Esophagus muscularis mucosa (tissue), 4 donors: ENCODE results near the gene CD1E. TPM values are rescaled to one million over a fixed set of nuclear protein-coding genes. Genes with fewer than 3 reads are reported as not detected.

Experiments used
- DNase-seq: peaks from one replicate; pipeline ENCODE4 v3.0.0-alpha.2; 2017; ENCODE audit errors: extremely low spot score
- H3K27ac ChIP-seq, 4 donors: fragments of 200-600 bp; sonication (generic); replicated peaks in 1 of 4; 1 replicate in 3 of 4; 2 replicates in 1 of 4; pipeline ENCODE4 v1.5.1; 2016 to 2019; ENCODE audit warnings: mild to moderate bottlenecking in 1 of 4
- H3K27me3 ChIP-seq, 4 donors: fragments of 200-600 bp; sonication (generic); one replicate each; pipeline versions ENCODE4 v1.5.1 to v1.6.0; 2016 to 2019
- H3K36me3 ChIP-seq, 4 donors: fragments of 200-600 bp; sonication (generic); one replicate each; pipeline ENCODE4 v1.5.1; 2016 to 2019
- H3K4me1 ChIP-seq, 4 donors: fragments of 200-600 bp; sonication (generic); one replicate each; pipeline ENCODE4 v1.5.1; 2016 to 2019
- H3K4me3 ChIP-seq, 4 donors: fragments of 200-600 bp; sonication (generic); 1 replicate in 2 of 4; 2 replicates in 2 of 4; pipeline ENCODE4 v1.5.1; 2016 to 2019; ENCODE audit warnings: mild to moderate bottlenecking in 4 of 4, moderate library complexity in 1 of 4
- H3K9me3 ChIP-seq, 4 donors: fragments of 200-600 bp; sonication (generic); 1 replicate in 3 of 4; 2 replicates in 1 of 4; pipeline ENCODE4 v1.5.1; 2016 to 2019
- CTCF ChIP-seq, 3 experiments: fragments of 200-600 bp in 2 of 3; fragments of 450-650 bp in 1 of 3; sonication (generic) in 2 of 3; IDR thresholded peaks; one replicate each; pipeline ENCODE4 v1.5.1; 2017 to 2019; ENCODE audit warnings: antibody characterized with exemption in 3 of 3, mild to moderate bottlenecking in 2 of 3, moderate library complexity in 1 of 3
- EP300 ChIP-seq: sonication (generic); formaldehyde crosslinking; IDR thresholded peaks from one replicate; pipeline ENCODE4 v1.6.1; 2017; ENCODE audit warnings: antibody characterized with exemption
- POLR2A ChIP-seq: fragments of 450-650 bp; IDR thresholded peaks from one replicate; pipeline ENCODE4 v1.6.1; 2017; ENCODE audit warnings: antibody characterized with exemption, moderate library complexity, mild to moderate bottlenecking, low read depth
- POLR2AphosphoS5 ChIP-seq, 2 donors: sonication (generic); formaldehyde crosslinking; IDR thresholded peaks; one replicate each; pipeline ENCODE4 v1.6.1; 2017; ENCODE audit warnings: antibody characterized with exemption in 2 of 2
- WGBS: methylation state at CpG from one replicate; pipeline ENCODE4 v1.1.5; 2018; 5-methylcytosine and 5-hydroxymethylcytosine counted together
- intact Hi-C: fragments of 100-400 bp; cut with DNase I; formaldehyde crosslinking; loops from one replicate; pipeline ENCODE4 v1.15.1; 2023
- total RNA-seq, 4 donors: library from RNA; depleted of rRNA; stranded (reverse); fragments of >200 nt; gene quantifications; one replicate each; pipeline versions ENCODE4 v1.1.0 to v1.2.1, GENCODE V29; 2016

The CD1E gene
- total RNA-seq, 4 donors from 2014 or later = 0.23 to 0.99 TPM; not detected in 2

GRCh38 chr1:158324395-158324794 lies 29.3 kb upstream of the CD1E start:
- H3K27ac ChIP-seq = no peak overlapping the region
- intact Hi-C loops = no loop called here
- peaks cover 0 to 14% (median 3%) of the 10 kb centered on the region in 4 donors for H3K9me3 ChIP-seq
- H3K4me3 ChIP-seq = no peak overlapping the region
- WGBS = 73% methylated on average over 4 of the region's 4 CpGs
- no peaks in the 10 kb centered on the region for H3K4me1 ChIP-seq
- no peaks in the 10 kb centered on the region for H3K36me3 ChIP-seq
- no peaks in the 10 kb centered on the region for H3K27me3 ChIP-seq
- no peak for TF ChIP-seq POLR2AphosphoS5 (IDR thresholded peaks at IDR 0.05)
- TF ChIP-seq POLR2A = no peak
- TF ChIP-seq EP300 = no peak
- no peak for TF ChIP-seq CTCF (IDR thresholded peaks at IDR 0.05)
- DNase-seq = no peak

- Histone ChIP-seq H3K4me3 (no peak overlapping the region), H3K9me3 (peaks cover 0 to 14% (median 3%) of the 10 kb centered on the region in 4 donors), H3K4me1 (no peaks in the 10 kb centered on the region), H3K36me3 (no peaks in the 10 kb centered on the region), H3K27me3 (no peaks in the 10 kb centered on the region), H3K27ac (no peak overlapping the region)
- intact Hi-C loops = no loop called here
- no peak for DNase-seq
- no peak for TF ChIP-seq EP300
- no peak for TF ChIP-seq CTCF (IDR thresholded peaks at IDR 0.05)
- TF ChIP-seq POLR2A = no peak
- TF ChIP-seq POLR2AphosphoS5 (IDR thresholded peaks at IDR 0.05) = no peak
Observed at GRCh38 chr1:158327481-158327880, 26.2 kb upstream of the CD1E start.

- Histone ChIP-seq H3K27me3 (no peaks in the 10 kb centered on the region), H3K4me1 (no peaks in the 10 kb centered on the region), H3K27ac (no peak overlapping the region), H3K9me3 (peaks cover 0 to 10% (median 2%) of the 10 kb centered on the region in 4 donors), H3K4me3 (no peak overlapping the region), H3K36me3 (no peaks in the 10 kb centered on the region)
- intact Hi-C loops = no loop called here
- DNase-seq = no peak
- TF ChIP-seq EP300 = no peak
- TF ChIP-seq POLR2AphosphoS5 (IDR thresholded peaks at IDR 0.05) = no peak
- no peak for TF ChIP-seq CTCF (IDR thresholded peaks at IDR 0.05)
- TF ChIP-seq POLR2A = no peak
- WGBS = 82% methylated on average over 3 of the region's 3 CpGs
Observed at GRCh38 chr1:158328426-158328825, 25.3 kb upstream of the CD1E start.

GRCh38 chr1:158329300-158329699 lies 24.4 kb upstream of the CD1E start:
- no peak overlapping the region for H3K4me3 ChIP-seq
- no peaks in the 10 kb centered on the region for H3K36me3 ChIP-seq
- TF ChIP-seq CTCF (IDR thresholded peaks at IDR 0.05) = no peak
- no peak for TF ChIP-seq POLR2A
- TF ChIP-seq EP300 = no peak
- no peak for TF ChIP-seq POLR2AphosphoS5 (IDR thresholded peaks at IDR 0.05)
- no peaks in the 10 kb centered on the region for H3K27me3 ChIP-seq
- H3K9me3 ChIP-seq = peaks cover 0 to under 1% (median 0%) of the 10 kb centered on the region in 4 donors
- WGBS = 86% methylated on average over 7 of the region's 7 CpGs
- intact Hi-C loops = no loop called here
- H3K4me1 ChIP-seq = no peaks in the 10 kb centered on the region
- H3K27ac ChIP-seq = no peak overlapping the region
- DNase-seq = no peak

GRCh38 chr1:158329733-158330132 lies 24.0 kb upstream of the CD1E start:
- H3K27me3 ChIP-seq = no peaks in the 10 kb centered on the region
- no peaks in the 10 kb centered on the region for H3K4me1 ChIP-seq
- intact Hi-C loops = no loop called here
- H3K4me3 ChIP-seq = no peak overlapping the region
- DNase-seq = no peak
- no peak overlapping the region for H3K27ac ChIP-seq
- WGBS = 82% methylated on average over 3 of the region's 3 CpGs
- TF ChIP-seq POLR2AphosphoS5 (IDR thresholded peaks at IDR 0.05) = no peak
- no peak for TF ChIP-seq EP300
- no peaks in the 10 kb centered on the region for H3K9me3 ChIP-seq
- no peaks in the 10 kb centered on the region for H3K36me3 ChIP-seq
